IPS-15b (cell line): Measurements from ENCODE around the gene CBFA2T2.
"Not testable (repeated sequence)": the region's sequence is repeated elsewhere in the genome, so short reads cannot be mapped to it uniquely, and the experiment has no call there.

Source experiments
- H3K27me3 ChIP-seq: one replicate; pipeline ENCODE4 v1.6.1; 2013; ENCODE audit warnings: low read length; ENCODE audit not compliant: control insufficient read depth, insufficient read depth
- H3K36me3 ChIP-seq: one replicate; pipeline ENCODE4 v1.6.1; 2013; ENCODE audit warnings: low read length; ENCODE audit not compliant: control insufficient read depth, insufficient read depth
- H3K4me1 ChIP-seq: one replicate; pipeline ENCODE4 v1.6.1; 2013; ENCODE audit warnings: mild to moderate bottlenecking, low read length; ENCODE audit not compliant: control insufficient read depth, insufficient read depth
- H3K4me3 ChIP-seq: one replicate; pipeline ENCODE4 v1.5.1; 2013; ENCODE audit warnings: low read depth, low read length
- H3K9ac ChIP-seq: one replicate; pipeline ENCODE4 v1.6.1; 2013; ENCODE audit warnings: low read depth, mild to moderate bottlenecking, low read length
- H3K9me3 ChIP-seq: one replicate; pipeline ENCODE4 v1.6.1; 2013; ENCODE audit warnings: mild to moderate bottlenecking, low read length; ENCODE audit not compliant: control insufficient read depth, insufficient read depth

The CBFA2T2 gene

GRCh38 chr20:33456916-33457642, 32.8 kb upstream of the CBFA2T2 start:
- not testable (repeated sequence) for H3K9ac ChIP-seq, H3K9me3 ChIP-seq, H3K36me3 ChIP-seq, H3K4me3 ChIP-seq, H3K4me1 ChIP-seq, H3K27me3 ChIP-seq

- Histone ChIP-seq H3K4me3 (no peak overlapping the region), H3K9ac (no peak overlapping the region), H3K4me1 (no peaks in the 10 kb centered on the region), H3K36me3 (no peaks in the 10 kb centered on the region), H3K27me3 (no peaks in the 10 kb centered on the region), H3K9me3 (no peaks in the 10 kb centered on the region)
These were observed 30.3 kb upstream of the CBFA2T2 start for GRCh38 chr20:33459599-33459998.

- Histone ChIP-seq H3K4me1 (peaks cover 2% of the 10 kb centered on the region), H3K9ac (no peak overlapping the region), H3K9me3 (no peaks in the 10 kb centered on the region), H3K36me3 (no peaks in the 10 kb centered on the region), H3K4me3 (no peak overlapping the region), H3K27me3 (no peaks in the 10 kb centered on the region)
These were observed 29.2 kb upstream of the CBFA2T2 start for GRCh38 chr20:33460711-33461110.

- Histone ChIP-seq H3K36me3 (no peaks in the 10 kb centered on the region), H3K27me3 (no peaks in the 10 kb centered on the region), H3K4me1 (peaks cover 2% of the 10 kb centered on the region), H3K4me3 (no peak overlapping the region), H3K9me3 (no peaks in the 10 kb centered on the region), H3K9ac (no peak overlapping the region)
These were observed 26.4 kb upstream of the CBFA2T2 start for GRCh38 chr20:33463332-33464101.

- H3K9me3 ChIP-seq, H3K9ac ChIP-seq: not testable (repeated sequence)
These were observed 25.1 kb upstream of the CBFA2T2 start for GRCh38 chr20:33464759-33465158.

GRCh38 chr20:33465481-33466302, 24.2 kb upstream of the CBFA2T2 start:
- no peaks in the 10 kb centered on the region for H3K36me3 ChIP-seq
- no peaks in the 10 kb centered on the region for H3K27me3 ChIP-seq
- H3K9me3 ChIP-seq = no peaks in the 10 kb centered on the region
- peaks cover 2% of the 10 kb centered on the region for H3K4me1 ChIP-seq
- H3K4me3 ChIP-seq = no peak overlapping the region
- H3K9ac ChIP-seq = no peak overlapping the region

More at GRCh38 chr20:33464759-33465158, 25.1 kb upstream of the CBFA2T2 start:
- H3K4me1 ChIP-seq, H3K27me3 ChIP-seq, H3K36me3 ChIP-seq, H3K4me3 ChIP-seq: not testable (repeated sequence)

- Histone ChIP-seq H3K4me1 (peaks cover 2% of the 10 kb centered on the region), H3K9ac (no peak overlapping the region)
These were observed 23.6 kb upstream of the CBFA2T2 start for GRCh38 chr20:33466303-33466646.

GRCh38 chr20:33470457-33470856, 19.4 kb upstream of the CBFA2T2 start:
- Histone ChIP-seq H3K9ac (no peak overlapping the region), H3K4me1 (peaks cover 5% of the 10 kb centered on the region), H3K36me3 (no peaks in the 10 kb centered on the region), H3K4me3 (no peak overlapping the region), H3K9me3 (no peaks in the 10 kb centered on the region), H3K27me3 (no peaks in the 10 kb centered on the region)

More at GRCh38 chr20:33466303-33466646, 23.6 kb upstream of the CBFA2T2 start:
- Histone ChIP-seq H3K36me3 (no peaks in the 10 kb centered on the region), H3K9me3 (no peaks in the 10 kb centered on the region), H3K4me3 (no peak overlapping the region), H3K27me3 (no peaks in the 10 kb centered on the region)

GRCh38 chr20:33470866-33471265, 19.0 kb upstream of the CBFA2T2 start:
- Histone ChIP-seq H3K27me3 (no peaks in the 10 kb centered on the region), H3K36me3 (no peaks in the 10 kb centered on the region), H3K4me1 (peaks cover 7% of the 10 kb centered on the region), H3K9ac (no peak overlapping the region), H3K4me3 (no peak overlapping the region), H3K9me3 (no peaks in the 10 kb centered on the region)

GRCh38 chr20:33472868-33473435, 16.9 kb upstream of the CBFA2T2 start:
- H3K36me3 ChIP-seq = no peaks in the 10 kb centered on the region
- H3K4me1 ChIP-seq = peaks cover 17% of the 10 kb centered on the region
- H3K9ac ChIP-seq = no peak overlapping the region
- H3K27me3 ChIP-seq = no peaks in the 10 kb centered on the region
- no peak overlapping the region for H3K4me3 ChIP-seq
- no peaks in the 10 kb centered on the region for H3K9me3 ChIP-seq

GRCh38 chr20:33474097-33474873, 15.6 kb upstream of the CBFA2T2 start:
- Histone ChIP-seq H3K4me1 (peaks cover 17% of the 10 kb centered on the region), H3K4me3 (no peak overlapping the region), H3K9me3 (no peaks in the 10 kb centered on the region), H3K9ac (no peak overlapping the region), H3K36me3 (no peaks in the 10 kb centered on the region), H3K27me3 (no peaks in the 10 kb centered on the region)
